KG1 (cell line): Measurements from ENCODE around the gene STXBP1.

ENCODE experiments used
- DNase-seq: peaks from one replicate; lab custom pipeline; 2025; lab: John Stamatoyannopoulos, UW

The STXBP1 gene

DNA sequence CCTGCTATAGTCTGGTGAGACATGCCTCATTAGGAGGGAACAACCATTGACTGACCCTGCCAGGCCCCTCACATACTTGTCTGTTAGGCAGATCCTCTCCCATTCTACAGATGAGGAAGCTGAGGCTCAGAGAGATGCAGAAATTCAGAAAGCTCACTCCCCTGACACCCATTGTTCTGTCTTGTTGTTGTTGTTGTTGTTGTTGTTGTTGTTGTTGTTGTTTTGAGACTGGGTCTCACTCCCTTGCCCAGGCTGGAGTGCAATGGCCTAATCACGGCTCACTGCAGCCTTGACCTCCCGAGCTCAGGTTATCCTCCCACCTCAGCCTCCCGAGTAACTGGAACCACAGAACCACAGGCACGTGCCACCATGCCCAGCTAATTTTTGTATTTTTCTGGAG lies 81.6 kb downstream of the STXBP1 start:
- no peak for DNase-seq

DNA sequence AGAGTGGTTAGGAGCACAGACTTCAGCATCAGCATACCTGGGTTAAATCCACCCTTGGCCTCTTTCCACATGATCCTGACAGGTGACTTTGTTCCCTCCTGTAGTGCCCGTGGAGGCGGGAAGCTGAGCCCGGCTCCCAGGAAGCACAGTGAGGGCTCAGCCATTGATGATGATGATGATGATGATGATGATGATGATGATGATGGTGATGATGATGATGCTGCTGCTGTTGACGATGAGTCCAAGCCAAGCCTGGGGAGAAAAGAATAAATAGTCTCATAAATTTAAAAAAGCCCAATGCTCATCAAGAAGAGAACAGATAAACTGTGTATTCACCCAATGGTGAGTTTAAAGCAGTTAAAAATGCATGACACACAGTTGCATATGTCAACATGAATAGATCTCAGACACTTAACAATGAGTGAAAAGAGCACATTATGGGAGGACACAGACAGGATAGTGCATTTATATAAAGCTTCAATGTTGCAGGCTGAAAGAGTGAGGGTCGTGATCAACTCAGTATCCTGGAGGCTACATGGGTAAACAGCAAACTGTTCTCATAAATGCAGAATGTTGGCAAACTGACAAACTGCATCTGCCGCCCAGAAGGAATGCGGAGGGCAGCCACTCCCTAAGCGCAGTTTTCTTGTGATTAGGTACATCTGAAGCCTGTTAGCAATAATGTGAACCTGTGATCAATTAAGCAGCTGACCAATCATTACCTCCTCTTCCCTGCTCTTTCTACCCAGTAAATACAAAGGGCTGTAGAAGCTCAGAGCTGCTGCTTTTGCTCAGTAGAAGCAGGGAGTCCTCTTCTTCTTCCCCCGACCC lies 83.0 kb downstream of the STXBP1 start:
- no peak for DNase-seq

GRCh38 chr9:127697575-127697974 lies 85.5 kb downstream of the STXBP1 start:
- no peak for DNase-seq

DNA sequence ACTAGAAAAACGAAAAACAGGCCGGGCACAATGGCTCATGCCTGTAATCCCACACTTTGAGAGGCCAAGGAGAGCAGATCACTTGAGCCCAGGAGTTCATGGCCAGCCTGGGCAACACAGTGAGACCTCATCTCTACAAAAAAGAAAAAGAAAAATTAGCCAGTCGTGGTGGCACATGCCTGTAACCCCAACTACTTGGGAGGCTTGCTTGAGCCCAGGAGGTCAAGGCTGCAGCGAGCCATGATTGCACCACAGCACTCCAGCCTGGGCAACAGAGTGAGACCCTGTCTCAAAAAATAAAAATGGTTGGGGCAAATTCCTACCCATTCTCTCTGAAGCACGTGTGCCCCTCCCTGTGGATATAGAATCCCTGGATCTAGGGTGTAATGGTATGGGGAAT lies 86.3 kb downstream of the STXBP1 start:
- DNase-seq = no peak

DNA sequence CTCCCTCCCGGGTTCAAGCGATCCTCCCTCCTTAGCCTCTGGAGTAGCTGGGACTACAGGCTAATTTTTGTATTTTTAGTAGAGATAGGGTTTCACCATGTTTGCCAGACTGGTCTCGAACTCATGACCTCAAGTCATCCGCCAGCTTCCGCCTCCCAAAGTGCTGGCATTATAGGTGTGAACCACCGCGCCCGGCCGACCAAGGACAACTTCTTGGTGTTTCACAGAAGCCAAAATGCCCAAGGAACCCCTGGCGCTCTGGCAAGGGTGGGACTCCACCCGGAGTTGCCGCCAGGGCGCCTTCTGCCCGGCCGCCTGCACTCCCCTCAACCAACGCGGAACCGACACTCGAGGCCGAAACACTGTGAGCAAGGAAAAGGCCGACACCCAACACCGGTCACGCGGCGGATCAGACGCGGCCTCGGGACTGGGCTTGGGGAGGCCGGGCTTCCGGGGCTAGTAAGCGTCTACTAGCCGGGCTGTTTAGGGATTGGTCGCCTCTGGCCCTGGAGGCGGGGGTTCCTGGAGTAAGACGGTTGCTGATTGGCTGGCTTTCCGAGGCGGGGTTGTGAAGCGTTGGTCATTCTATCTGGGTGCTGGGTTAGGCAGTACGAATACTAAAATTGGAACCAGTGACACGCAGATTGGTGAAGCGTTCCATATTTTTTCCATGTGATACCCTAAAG lies 87.1 kb downstream of the STXBP1 start:
- no peak for DNase-seq

DNA sequence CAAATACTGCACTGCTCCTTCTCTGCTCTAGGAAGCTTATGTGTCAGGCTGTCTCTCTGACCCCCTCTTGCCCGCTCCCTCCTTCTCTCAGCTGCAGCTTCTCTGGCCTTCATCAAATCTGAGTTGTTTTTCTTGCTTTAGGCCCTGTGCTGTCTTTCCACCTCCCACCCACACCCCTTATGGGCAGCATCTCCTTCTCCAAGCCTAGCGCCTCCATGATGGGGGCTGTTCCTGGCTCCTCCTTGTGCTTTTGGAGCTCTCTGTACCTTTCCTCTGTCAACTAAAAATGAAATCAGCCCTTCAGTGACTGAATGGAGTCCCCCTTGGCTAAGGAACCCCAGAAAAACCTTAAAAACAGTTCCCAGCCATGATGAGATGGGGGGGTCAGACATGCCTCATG lies 88.1 kb downstream of the STXBP1 start:
- no peak for DNase-seq

DNA sequence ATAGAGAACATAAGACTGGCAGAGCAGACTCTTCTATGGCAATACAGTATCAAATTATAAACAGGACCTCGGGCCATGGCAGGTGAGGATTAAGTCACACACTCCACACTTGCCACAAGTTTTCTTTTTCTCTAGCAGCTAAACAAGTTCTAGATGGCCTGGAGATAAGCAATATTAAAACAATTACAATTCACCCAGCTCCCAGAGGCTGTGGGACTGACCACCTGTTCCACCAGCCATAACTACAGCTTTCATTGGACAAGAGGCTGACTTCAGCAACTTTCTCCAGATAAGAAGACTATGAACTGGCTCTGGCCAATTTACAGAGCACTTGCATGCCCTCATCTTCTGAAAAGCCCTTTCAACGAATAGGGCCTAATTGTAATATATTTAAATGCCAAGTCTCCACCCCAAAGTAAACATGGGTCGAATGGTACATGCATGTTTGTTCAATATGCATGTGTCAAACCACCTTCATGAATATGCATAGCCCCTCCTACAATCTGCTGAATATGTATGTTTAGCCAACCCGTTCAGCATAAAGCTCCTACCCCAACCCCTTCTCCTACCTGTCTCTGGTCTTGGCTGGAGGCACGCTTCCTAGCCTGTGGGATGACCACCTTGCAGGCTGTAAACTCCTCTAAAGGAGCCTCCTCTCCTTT lies 88.6 kb downstream of the STXBP1 start:
- no peak for DNase-seq

DNA sequence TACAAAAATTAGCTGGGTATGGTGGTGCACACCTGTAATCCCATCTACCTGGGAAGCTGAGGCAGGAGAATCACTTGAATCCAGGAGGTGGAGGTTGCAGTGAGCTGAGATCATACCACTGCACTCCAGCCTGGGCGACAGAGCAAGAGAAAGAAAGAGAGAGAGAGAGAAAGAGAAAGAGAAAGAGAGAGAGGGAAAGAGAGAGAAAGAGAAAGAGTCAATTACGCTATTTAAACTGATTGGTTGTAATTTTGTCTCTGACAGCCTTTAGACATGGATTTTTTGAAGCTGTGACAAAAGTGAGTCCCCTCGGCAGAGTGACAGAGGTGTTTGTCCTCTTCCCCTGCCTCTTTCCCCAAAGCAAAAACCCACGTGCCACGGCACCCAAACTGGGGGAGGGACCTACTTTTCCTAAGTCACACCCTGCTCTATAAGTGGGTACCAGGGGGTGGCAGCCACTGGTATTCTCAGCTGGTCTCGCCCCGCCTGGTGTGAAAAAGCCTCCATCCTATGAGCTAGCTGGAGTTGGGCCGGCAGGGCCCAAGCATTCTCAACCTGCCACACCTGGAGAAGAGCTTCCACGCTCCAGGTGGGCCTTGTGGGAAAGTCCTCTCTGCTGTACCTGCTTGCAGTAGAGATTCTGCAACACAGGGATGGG lies 91.3 kb downstream of the STXBP1 start:
- DNase-seq = no peak

DNA sequence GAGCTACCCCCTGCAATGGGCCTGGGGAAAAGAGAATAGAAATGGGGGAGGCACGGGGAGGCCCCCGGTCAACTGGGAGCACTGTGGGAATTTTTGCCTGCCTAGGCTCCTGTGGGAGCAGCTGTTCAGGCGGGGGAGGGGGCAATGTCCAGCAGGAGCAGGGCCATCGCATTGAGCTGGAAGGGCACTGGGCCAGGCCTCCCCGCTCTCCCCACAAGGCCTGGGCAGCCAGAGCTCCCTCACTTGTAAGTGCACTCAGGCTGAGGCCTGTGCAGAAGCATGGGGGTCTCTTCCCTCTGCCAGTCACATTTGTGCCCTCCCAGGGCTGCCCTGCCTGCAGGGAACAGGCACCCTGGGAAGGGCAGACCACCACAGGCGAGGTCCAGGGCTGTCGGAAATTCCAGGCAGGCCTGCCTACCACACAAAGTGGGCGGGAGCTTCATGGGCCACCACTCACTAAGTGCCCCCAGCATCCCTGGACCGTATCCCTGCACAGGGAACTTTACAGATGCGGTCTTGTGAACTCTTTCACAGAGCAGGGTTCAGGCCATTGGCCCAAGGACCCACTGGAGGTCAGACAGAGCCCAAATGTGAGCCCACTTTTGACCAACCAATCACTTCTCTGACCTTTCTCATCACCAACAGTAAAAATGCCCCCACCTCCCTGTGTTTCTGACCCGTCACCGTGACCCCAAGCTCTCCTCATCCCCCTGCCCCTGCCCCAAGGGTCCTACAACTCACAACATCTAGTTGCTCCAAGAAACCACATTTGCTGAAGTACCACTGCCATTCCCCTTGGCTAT lies 93.7 kb downstream of the STXBP1 start:
- no peak for DNase-seq

GRCh38 chr9:127706836-127707241 lies 94.8 kb downstream of the STXBP1 start, which contains the start of gene CFAP157:
Gene CFAP157, plus strand, starts transcription at chr9:127706988. Its CDS starts 44 bp downstream, at chr9:127707032.
- no peak for DNase-seq

GRCh38 chr9:127707766-127708165 lies 95.7 kb downstream of the STXBP1 start:
- DNase-seq = no peak

DNA sequence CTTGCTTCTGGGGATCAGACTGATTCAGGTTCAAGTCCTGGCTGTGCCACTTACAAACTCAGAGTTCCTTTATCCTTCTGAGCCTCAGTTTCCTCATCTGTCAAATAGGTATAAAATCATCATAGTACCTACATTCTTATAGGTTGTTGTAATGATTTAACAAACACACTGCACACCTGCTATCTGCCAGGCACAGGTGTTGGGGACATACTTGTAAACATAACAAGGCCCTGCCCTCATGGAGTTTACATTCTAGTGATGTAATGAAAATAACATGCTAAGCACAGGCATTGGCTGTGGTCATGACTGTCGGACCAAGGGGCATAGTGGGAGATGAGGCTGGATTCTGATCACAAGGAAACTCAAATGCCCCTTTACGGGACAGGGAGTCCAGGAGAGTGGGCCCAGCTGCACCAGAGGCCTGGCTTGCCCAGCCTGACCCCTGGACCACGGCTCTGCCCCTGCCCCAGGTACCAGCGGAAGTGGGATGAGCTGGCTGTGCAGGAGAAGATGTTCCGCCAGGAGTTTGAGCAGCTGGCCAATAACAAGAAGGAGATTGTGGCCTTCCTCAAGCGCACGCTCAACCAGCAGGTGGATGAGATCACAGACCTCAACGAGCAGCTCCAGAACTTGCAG lies 97.0 kb downstream of the STXBP1 start:
- DNase-seq = no peak

- DNase-seq = no peak
Measured at GRCh38 chr9:127710204-127710783, 98.2 kb downstream of the STXBP1 start.

DNA sequence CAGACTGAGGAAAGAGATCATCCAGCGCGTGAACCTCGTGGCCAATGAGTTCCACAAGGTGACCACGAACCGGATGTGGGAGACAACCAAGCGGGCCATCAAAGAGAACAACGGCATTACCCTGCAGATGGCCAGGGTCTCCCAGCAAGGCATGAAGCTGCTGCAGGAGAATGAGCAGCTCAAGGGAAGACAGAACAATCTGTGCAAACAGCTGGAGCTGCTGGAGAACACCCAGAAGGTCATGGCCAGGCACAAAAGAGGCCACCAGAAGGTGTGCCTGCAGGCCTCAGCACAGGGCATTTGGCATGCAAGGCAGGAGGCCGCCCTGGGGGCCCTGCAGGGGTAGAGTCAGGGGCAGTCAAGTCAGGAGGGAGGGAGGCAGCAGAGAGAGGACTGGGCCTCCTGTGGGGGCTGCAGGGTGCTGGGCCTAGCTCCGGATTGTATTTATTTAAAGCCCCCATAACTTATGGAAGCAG lies 99.2 kb downstream of the STXBP1 start:
- DNase-seq = peak; percentile 18

DNA sequence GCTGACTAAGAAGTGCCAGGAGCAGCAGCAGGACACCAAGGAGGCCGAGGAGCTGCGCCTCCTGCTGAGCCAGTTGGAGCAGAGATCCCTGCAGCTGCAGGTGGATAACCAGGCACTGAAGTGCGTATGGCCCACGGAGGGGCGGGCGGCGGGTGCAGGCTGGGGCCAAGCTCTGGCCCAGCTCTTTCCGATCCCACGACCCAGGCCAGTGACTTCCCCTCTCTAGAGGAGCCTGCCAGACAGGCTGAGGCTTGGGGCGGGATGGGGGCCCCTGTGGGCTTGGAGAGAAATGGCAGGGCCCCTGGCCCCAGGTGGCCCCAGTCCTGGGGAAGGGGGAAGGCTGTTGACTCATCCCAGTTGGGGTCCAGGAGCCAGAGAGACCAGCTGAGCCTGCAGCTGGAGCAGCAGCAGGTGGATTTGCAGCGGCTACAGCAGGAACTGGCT lies 99.8 kb downstream of the STXBP1 start:
- DNase-seq = no peak

DNA sequence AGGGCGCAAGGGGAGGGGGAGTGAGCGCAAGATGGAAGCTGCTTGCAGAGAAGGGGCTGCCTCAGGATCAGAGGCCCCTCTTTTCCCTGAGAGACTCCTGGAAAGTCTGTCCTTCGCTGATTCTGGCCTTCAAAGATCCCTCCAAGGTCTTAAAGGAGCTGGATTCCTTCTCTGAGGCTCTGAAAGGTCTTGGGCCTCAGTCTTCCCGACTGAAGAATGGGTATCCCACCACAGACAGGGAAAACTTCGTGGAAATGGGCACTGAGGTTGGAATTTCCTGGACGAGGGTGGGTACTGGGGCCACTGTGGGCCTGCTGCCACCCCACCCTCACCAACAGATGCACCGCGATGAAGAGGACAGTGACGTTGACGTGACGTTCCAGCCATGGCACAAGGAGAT lies 100.3 kb downstream of the STXBP1 start:
- DNase-seq = no peak

GRCh38 chr9:127712867-127713266 lies 100.8 kb downstream of the STXBP1 start:
- DNase-seq = no peak

- no peak for DNase-seq
Measured at GRCh38 chr9:127714020-127714750, 102.1 kb downstream of the STXBP1 start.

DNA sequence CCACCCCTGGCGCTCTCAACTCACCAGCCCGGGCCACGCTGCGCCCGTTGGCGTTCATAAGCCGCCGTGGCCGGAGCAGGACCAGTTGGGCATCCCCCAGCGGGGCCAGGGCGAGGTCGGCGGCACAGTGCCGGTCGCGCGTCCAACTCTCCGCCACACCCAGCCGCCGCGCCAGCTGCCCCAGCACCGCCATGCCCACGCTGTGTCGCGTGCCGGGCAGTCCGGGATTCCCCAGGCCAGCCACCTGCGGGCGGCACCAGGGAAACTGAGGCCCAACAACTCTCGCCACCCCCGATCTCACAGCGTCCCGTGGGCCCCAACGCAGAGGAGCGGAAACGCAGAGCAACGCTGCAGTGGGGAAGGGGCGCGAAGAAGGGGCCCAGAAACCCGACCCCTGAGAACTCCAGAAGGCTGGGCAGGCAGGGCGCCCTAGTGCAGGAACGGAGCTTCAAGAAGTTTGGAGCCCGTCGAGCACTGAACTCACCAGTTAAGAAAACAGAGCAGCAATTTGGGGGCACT lies 102.9 kb downstream of the STXBP1 start:
- no peak for DNase-seq
